Panc1 (cell line): Measurements from ENCODE around the gene CDC42EP4. TPM values are rescaled to one million over a fixed set of nuclear protein-coding genes. Genes with fewer than 3 reads are reported as not detected.
A peak's percentile ranks its signal among the peaks of the same experiment; 100 is the strongest.

Source experiments
- ATAC-seq: fragments of 200-7000 bp; cut with Tn5 transposase; 2 replicates; pipeline ENCODE4 v1.9.1; 2020; ENCODE audit warnings: mild to moderate bottlenecking, moderate library complexity
- BruUV-seq: library from RNA; stranded (reverse); fragments of 400-500 nt; replicated peaks from 2 replicates; lab custom pipeline; 2021; lab: Mats Ljungman, UMichigan
- CTCF ChIA-PET: fragments of 300-600 bp; sonication (Branson Sonifier 250); formaldehyde crosslinking; loops from one replicate; lab custom pipeline; 2022; ENCODE audit warnings: antibody characterized with exemption; lab: Charles Lee
- POLR2A ChIA-PET: fragments of 300-600 bp; sonication (Branson Sonifier 250); formaldehyde crosslinking; loops from one replicate; lab custom pipeline; 2022; ENCODE audit warnings: antibody characterized with exemption; lab: Charles Lee
- DNase-seq: peaks from one replicate; pipeline ENCODE4 v3.0.0-alpha.2; 2010; ENCODE audit warnings: low read depth, low spot score
- H3K27ac ChIP-seq: 2 replicates; pipeline ENCODE4 v1.5.1; 2011; ENCODE audit warnings: mild to moderate bottlenecking, low read length, inconsistent platforms
- H3K27me3 ChIP-seq: fragments of 200-500 bp; sonication (Bioruptor generic); 2 replicates; pipeline ENCODE4 v1.6.0; 2014; ENCODE audit warnings: low read length, inconsistent platforms; ENCODE audit not compliant: control insufficient read depth, insufficient read depth
- H3K36me3 ChIP-seq: fragments of 200-500 bp; sonication (Bioruptor generic); 2 replicates; pipeline ENCODE4 v1.5.1; 2014; ENCODE audit warnings: inconsistent platforms, mild to moderate bottlenecking, low read length, moderate library complexity; ENCODE audit not compliant: control insufficient read depth, insufficient read depth
- H3K4me1 ChIP-seq: 2 replicates; pipeline ENCODE4 v1.5.1; 2011; ENCODE audit warnings: inconsistent platforms, mild to moderate bottlenecking, low read length, moderate library complexity; ENCODE audit not compliant: control insufficient read depth, insufficient read depth
- H3K4me3 ChIP-seq, 2 experiments: 2 replicates each; pipeline ENCODE4 v1.5.1; 2011 to 2012; ENCODE audit warnings: low read depth in 2 of 2, low read length in 2 of 2, mild to moderate bottlenecking in 2 of 2, inconsistent platforms in 1 of 2, moderate library complexity in 1 of 2
- H3K9me3 ChIP-seq: fragments of 200-500 bp; sonication (Bioruptor generic); 2 replicates; pipeline ENCODE4 v1.5.1; 2014; ENCODE audit warnings: low read depth, mild to moderate bottlenecking, inconsistent platforms, low read length, moderate library complexity; ENCODE audit not compliant: control insufficient read depth, insufficient read depth
- POLR2AphosphoS5 ChIP-seq: IDR thresholded peaks from 2 replicates; pipeline ENCODE4 v1.6.1; 2012; ENCODE audit warnings: mild to moderate bottlenecking, low read depth, low read length, moderate library complexity
- SIN3A ChIP-seq: IDR thresholded peaks from 2 replicates; pipeline ENCODE4 v1.6.1; 2012; ENCODE audit warnings: low read depth, mild to moderate bottlenecking, low read length, moderate library complexity, borderline replicate concordance; ENCODE audit not compliant: insufficient read depth
- TCF7L2 ChIP-seq: IDR thresholded peaks from 2 replicates; pipeline ENCODE4 v1.6.1; 2011; ENCODE audit warnings: mild to moderate bottlenecking, low read depth, low read length, inconsistent platforms
- in situ Hi-C: cut with HindIII; loops from 2 replicates; pipeline ENCODE4 v1.10.0; 2016; ENCODE audit warnings: low sequenced_read_pairs, low pct_unique_long_range_greater_than_20kb
- intact Hi-C: fragments of 100-400 bp; cut with micrococcal nuclease; formaldehyde crosslinking; loops from one replicate; pipeline ENCODE4 v1.10.0; 2022; ENCODE audit not compliant: unreplicated experiment
- total RNA-seq: library from RNA; stranded (reverse); gene quantifications from one replicate; pipeline ENCODE4 v1.2.1, GENCODE V29; 2021; ENCODE audit not compliant: unreplicated experiment
- TF ChIP-seq, protein P1 (sequence below), 2 experiments: IDR thresholded peaks; 2 replicates each; pipeline ENCODE4 v1.6.1; 2011 to 2012; ENCODE audit warnings: low read depth in 2 of 2, control low read depth in 1 of 2, low read length in 1 of 2, mild to moderate bottlenecking in 1 of 2, moderate library complexity in 1 of 2; ENCODE audit not compliant: insufficient read depth in 1 of 2
- TF ChIP-seq, protein P2 (sequence below): fragments of 450-650 bp; IDR thresholded peaks from 2 replicates; pipeline ENCODE4 v1.5.1; 2017; ENCODE audit warnings: mild to moderate bottlenecking

Gene CDC42EP4
- total RNA-seq, 1 experiment from 2014 or later, result 65.9 TPM

DNA sequence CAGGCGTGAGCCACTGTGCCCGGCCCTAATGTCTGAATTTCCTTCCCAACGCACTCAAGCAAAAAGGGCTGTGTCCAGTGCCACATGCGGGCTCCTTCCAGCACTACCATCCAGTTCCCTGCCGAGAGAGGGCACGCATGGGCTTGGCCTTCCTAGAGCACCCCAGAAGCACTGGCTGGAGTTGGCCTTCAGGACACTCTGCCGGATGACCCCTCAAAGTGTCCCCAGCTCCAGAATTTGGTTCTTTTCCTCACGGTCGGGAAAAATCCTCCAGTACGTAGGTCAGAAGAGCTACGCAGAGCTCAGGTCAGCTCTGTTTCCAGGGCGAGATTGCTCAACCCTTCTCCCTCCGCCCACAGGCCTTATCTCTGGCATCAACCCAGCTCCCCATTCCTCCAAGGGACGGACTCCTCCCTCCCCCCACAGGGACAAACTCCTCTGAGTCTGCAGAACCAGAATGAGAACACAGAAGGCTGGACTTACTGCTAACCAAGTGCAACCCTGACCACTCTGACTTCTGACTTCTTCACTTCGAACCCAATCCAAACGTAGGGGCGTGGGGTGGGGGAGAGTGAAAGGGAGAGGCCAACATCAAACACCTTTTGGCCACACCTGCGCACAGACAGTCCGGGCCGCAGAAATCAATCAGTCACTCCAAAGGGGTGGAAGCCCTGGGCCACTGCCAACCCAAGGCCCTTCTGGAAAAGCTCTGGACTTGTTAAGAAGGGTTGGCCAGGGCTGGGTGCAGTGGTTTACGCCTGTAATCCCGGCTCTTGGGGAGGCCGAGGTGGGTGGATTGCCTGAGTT, 3.6 kb downstream of the CDC42EP4 start:
- intact Hi-C loops, result loop anchor here (5.0 kb wide), 1 partner anchor 59 kb away; no protein-coding TSS in a partner anchor
- BruUV-seq, result TSS peak; percentile 20
- 0 out of 2 replicates have a peak, but pooled peaks have one; percentile 53 for TF ChIP-seq TCF7L2
- TF ChIP-seq SIN3A, result no peak
- TF ChIP-seq, protein P1, sequence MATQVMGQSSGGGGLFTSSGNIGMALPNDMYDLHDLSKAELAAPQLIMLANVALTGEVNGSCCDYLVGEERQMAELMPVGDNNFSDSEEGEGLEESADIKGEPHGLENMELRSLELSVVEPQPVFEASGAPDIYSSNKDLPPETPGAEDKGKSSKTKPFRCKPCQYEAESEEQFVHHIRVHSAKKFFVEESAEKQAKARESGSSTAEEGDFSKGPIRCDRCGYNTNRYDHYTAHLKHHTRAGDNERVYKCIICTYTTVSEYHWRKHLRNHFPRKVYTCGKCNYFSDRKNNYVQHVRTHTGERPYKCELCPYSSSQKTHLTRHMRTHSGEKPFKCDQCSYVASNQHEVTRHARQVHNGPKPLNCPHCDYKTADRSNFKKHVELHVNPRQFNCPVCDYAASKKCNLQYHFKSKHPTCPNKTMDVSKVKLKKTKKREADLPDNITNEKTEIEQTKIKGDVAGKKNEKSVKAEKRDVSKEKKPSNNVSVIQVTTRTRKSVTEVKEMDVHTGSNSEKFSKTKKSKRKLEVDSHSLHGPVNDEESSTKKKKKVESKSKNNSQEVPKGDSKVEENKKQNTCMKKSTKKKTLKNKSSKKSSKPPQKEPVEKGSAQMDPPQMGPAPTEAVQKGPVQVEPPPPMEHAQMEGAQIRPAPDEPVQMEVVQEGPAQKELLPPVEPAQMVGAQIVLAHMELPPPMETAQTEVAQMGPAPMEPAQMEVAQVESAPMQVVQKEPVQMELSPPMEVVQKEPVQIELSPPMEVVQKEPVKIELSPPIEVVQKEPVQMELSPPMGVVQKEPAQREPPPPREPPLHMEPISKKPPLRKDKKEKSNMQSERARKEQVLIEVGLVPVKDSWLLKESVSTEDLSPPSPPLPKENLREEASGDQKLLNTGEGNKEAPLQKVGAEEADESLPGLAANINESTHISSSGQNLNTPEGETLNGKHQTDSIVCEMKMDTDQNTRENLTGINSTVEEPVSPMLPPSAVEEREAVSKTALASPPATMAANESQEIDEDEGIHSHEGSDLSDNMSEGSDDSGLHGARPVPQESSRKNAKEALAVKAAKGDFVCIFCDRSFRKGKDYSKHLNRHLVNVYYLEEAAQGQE (IDR thresholded peaks at IDR 0.05; ENCODE audit: insufficient read depth in 1 of 2, low read depth in 2 of 2, low read length in 1 of 2), result no peak

DNA sequence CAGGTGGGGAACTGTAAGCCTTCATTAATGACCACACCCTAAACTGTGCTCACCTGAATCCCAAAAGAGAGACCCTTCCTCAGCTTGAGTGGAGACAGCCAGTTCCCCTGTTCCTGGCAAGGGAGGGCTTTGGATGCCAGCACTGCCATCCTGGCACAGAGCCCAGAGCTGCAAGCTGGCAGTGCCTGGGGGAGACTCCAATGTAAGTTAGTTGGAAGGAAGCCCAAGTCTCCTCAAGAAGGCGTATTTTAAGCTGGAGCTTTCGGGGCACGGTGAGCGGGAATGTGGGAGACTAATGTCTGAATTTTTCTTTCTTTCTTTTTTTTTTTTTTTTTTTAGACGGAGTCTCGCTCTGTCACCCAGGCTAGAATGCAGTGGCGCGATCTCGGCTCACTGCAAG, 4.7 kb downstream of the CDC42EP4 start:
- DNase-seq (no peak), ATAC-seq (no peak)
- no peaks in the 10 kb centered on the region for H3K27me3 ChIP-seq
- intact Hi-C loops, result loop anchor here (5.0 kb wide), 1 partner anchor 60 kb away; no protein-coding TSS in a partner anchor
- peaks cover 4% of the 10 kb centered on the region; the same call in 1 of the 2 replicates for H3K36me3 ChIP-seq
- ChIA-PET POLR2A (interaction anchor here (0.9 kb wide), 1 partner anchor 12 kb away, joined by 3 read pairs; no protein-coding TSS in a partner anchor), CTCF (interaction anchor here (1.2 to 5.7 kb wide), 2 partner anchors 11 to 63 kb away, joined by 3 to 34 read pairs; no protein-coding TSS in a partner anchor)
- peak overlapping the region; percentile 97 for H3K27ac ChIP-seq
- TF ChIP-seq SIN3A (no peak), POLR2AphosphoS5 (no peak)
- TF ChIP-seq, protein P2, sequence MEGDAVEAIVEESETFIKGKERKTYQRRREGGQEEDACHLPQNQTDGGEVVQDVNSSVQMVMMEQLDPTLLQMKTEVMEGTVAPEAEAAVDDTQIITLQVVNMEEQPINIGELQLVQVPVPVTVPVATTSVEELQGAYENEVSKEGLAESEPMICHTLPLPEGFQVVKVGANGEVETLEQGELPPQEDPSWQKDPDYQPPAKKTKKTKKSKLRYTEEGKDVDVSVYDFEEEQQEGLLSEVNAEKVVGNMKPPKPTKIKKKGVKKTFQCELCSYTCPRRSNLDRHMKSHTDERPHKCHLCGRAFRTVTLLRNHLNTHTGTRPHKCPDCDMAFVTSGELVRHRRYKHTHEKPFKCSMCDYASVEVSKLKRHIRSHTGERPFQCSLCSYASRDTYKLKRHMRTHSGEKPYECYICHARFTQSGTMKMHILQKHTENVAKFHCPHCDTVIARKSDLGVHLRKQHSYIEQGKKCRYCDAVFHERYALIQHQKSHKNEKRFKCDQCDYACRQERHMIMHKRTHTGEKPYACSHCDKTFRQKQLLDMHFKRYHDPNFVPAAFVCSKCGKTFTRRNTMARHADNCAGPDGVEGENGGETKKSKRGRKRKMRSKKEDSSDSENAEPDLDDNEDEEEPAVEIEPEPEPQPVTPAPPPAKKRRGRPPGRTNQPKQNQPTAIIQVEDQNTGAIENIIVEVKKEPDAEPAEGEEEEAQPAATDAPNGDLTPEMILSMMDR, result no peak
- in situ Hi-C loops, result no loop called here
- H3K4me1 ChIP-seq, result peaks cover 62% of the 10 kb centered on the region
- H3K9me3 ChIP-seq, result no peaks in the 10 kb centered on the region
- 0 out of 4 replicates have a peak overlapping the region, but pooled peaks of 1 of the 2 experiments have one; percentile 0 for H3K4me3 ChIP-seq
- no TSS peak for BruUV-seq

More for the DNA sequence above, 3.6 kb downstream of the CDC42EP4 start:
- in situ Hi-C loops, result no loop called here
- Histone ChIP-seq H3K27ac (peak overlapping the region; percentile 86), H3K4me1 (peaks cover 62% of the 10 kb centered on the region), H3K27me3 (no peaks in the 10 kb centered on the region), H3K4me3 (peak overlapping the region; percentile 22 to 90), H3K36me3 (peaks cover 4% of the 10 kb centered on the region; the same call in 1 of the 2 replicates), H3K9me3 (no peaks in the 10 kb centered on the region)
- DNase-seq (no peak), ATAC-seq (no peak)
- CTCF ChIA-PET, result interaction anchor here (0.5 to 5.7 kb wide), 3 partner anchors 46 to 62 kb away, joined by 3 to 34 read pairs (median 4); partner anchors contain the start of gene CPSF4L
- POLR2A ChIA-PET, result interaction anchor here (0.5 kb wide), 1 partner anchor 10 kb away, joined by 3 read pairs; no protein-coding TSS in a partner anchor
